HG03378 (cell line): ENCODE results near the gene SIRT5.

Source experiments
- ATAC-seq: cut with Tn5 transposase; IDR thresholded peaks from one replicate; pipeline ENCODE4 v1.9.1; 2021; ENCODE audit warnings: mild to moderate bottlenecking, moderate library complexity; ENCODE audit not compliant: unreplicated experiment

SIRT5 gene

DNA sequence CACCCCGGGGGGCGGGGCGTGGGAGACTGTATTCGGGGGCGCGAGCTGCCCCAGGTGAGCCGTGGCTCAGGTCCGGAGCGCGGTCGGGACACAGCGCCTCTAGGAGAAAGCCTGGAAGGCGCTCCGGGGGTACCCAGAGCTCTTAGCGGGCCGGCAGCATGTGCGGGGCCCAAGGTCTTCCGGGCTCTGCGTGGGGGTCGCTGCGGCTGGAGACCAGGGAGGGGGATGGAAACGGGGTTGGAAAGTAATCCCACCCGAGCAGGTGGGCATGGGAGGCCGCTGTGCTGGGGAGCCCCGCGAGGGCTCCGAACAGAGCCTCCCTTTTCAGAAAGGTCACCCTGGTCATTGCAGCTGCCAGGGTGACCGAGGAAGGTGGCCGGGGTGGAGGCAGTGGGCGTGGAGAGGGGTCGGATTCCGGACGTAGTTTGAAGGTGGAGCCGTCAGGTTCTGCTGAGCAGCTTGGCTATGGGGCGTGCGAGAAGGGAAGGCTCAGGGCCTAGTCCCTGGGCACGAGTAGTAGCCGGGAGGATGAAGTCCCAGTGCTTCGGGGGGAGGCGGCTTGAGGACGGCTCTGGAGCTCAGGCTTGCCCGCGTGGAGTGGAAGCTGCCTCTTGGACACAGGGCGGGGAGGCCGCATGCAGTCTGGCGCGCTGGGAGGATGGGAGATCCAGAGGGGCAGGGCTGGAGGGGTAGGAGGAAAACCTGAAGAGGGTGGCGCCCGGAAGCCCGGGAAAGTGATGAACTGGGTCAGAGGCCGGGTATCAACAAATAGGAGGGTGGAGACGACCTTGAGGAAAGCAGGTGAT is at the start of gene SIRT5:
Gene SIRT5, plus strand, starts transcription at position 31 of the 806 bp plus-strand sequence. CDS start 9,510 bp downstream, outside the sequence.
- peak; percentile 49 for ATAC-seq

DNA sequence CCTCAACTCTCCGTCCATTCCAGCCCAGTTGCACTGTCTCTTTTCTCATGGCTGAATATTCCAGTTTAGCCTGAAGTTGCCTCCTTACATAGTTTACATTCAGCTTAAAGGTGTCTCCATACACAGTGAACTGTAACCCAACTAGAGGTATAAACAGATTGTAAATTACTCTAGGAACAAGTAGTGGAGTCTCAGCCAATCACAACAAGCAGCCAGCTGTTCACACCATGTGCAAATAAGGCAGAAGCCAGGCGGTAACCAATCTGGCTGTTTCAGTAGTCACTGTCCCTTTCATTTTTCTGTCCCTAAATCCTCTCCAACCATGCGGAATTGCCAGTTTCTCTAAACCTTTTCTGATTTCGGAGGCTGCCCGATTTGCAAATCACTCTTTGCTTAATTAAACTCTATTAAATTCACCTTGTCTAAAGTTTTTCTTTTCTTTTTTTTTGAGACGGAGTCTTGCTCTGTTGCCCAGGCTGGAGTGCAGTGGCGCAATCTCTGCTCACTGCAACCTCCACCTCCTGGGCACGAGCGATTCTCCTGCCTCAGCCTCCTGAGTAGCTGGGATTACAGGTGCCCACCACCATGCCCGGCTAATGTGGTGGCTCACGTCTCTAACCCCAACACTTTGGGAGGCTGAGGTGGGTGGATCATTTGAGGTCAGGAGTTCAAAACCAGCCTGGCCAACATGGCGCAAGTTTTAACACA is 49.4 kb upstream of the SIRT5 start:
- no peak for ATAC-seq

DNA sequence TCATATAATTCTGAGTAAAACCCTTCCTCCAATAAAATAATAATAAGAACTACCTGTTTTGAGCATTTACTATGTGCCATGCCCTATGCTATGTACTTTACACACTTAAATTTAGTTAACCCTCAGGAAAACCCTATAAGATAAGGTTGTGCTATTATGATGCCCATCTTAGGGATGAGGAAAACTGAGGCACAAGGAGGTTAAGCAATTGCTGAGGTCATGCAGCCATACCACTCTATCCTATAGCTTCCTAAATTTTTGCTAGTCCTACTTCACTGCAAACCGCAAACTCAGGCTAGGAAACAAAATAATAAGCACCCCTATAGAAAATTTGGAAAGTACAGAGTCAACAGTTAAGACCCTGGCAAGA is 48.1 kb upstream of the SIRT5 start:
- no peak for ATAC-seq

DNA sequence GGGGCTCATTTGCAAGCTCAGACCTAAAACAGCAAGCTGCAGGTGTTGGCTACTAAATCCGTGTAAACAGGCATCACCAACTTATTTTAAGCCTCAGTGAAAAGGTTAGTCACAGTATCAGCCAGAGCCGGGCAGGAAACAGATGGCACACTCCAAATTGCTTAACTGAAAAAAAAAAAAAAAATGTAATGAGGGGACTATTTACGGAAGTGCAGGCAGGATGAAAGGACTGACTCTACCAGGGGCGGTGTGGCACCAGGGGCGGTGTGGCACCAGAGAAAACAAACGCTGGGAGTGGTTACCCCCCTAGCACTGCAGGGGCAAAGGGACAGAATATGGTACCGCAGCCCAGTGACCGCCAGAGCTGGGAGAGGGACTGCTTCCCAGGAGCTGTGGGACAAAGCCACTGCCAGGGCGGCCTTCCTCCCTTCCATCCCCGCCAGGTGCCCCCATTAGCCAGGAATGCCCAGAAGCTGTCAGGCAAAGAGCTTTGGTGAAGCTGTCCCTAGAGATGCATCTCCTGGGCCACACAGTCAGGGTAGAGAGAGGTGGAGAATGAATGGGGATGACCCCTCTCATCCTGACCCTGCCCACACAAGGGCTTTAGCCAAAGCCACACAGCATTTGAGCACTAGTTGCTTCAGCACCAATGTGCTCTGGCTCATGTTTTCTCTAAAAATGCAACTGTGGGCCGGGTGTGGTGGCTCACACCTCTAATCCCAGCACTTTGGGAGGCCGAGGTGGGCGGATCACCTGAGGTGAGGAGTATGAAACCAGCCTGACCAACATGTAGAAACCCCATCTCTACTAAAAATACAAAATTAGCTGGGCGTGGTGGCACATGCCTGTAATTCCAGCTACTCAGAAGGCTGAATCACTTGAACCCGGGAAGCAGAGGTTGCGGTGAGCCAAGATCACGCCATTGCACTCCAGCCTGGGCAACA is 47.4 kb upstream of the SIRT5 start:
- ATAC-seq: peak; percentile 61

DNA sequence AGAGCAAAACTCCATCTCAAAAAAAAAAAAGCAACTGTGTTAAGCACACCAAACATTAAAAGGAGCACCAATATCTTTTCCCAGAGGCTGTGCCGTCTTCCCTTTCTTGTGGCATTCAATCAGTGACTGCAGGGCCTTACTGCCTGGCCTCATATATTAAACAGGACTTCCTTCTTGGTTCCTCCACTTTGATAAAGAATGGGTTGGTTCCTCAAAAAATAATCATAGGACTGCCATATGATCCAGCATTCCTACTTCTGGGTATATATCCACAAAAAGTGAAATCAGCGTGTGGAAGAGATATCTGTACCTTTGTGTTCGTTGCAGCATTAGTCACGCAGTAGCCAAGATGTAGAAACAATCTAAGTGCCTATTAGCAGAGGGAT is 46.7 kb upstream of the SIRT5 start:
- no peak for ATAC-seq

DNA sequence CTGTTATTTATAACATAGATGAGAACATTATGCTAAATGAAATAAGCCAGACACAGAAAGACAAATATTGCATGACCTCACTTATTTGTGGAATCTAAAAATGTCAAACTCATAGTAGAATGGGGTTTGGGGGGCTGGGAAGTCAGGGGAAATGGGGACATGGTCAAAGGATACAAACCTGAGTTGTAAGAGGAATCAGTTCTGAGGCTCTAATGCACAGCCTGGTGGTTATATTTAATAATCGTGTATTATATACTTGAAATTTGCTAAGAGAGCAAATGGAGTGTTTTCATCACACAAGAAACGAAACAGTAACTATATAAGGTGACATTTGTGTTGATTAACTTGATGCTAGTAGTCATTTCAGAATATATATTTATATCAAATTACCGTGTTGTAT is 46.2 kb upstream of the SIRT5 start:
- ATAC-seq: no peak

DNA sequence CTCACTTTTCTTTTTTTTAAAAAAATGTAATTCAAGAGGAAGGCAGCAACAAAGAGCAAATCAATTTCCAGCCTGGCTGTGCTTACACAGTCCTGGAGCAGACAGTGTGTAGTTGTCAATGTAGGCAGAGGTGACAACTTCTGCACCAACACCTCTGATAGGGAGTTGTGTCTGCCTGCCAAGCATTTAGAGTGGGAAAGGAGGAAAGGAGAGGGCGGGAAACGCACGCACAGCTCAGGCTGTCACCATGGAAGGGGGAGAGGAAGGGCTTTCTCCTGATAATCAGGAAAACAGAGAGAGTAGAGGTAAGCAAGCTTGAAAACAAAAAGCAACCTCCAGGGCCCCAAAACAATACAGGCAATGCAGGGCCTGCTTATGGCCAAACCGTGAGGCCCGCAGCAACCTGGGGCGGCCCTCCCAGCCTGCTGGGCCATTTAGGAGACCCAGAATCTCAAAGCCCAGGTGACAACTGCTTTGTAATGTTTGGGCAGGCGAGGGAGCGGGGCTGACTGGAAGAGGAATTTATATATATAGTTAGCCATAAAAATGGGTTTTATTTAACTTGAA is 45.5 kb upstream of the SIRT5 start:
- ATAC-seq: no peak

GRCh38 chr6:13531956-13532355 is 42.4 kb upstream of the SIRT5 start:
- ATAC-seq: no peak

DNA sequence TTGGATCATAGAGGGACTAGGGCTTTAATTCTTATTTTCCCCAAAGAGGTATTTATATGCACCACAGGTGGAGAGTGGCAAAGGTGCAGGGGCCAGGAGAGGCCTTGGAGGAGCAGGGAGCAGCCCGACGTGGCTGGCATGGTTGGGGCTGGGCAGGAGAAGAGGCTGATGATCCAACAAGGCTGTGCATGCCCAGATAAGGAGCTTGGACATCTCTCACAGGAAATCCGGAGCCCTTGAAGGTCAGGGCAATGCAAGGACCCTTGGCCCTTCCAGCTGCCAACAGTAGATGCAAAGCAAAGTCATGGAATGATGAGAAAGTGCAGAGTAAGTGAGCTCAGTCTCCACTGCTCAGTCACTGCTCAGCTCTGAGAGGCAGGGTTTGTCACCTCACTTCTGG is 39.9 kb upstream of the SIRT5 start:
- no peak for ATAC-seq

DNA sequence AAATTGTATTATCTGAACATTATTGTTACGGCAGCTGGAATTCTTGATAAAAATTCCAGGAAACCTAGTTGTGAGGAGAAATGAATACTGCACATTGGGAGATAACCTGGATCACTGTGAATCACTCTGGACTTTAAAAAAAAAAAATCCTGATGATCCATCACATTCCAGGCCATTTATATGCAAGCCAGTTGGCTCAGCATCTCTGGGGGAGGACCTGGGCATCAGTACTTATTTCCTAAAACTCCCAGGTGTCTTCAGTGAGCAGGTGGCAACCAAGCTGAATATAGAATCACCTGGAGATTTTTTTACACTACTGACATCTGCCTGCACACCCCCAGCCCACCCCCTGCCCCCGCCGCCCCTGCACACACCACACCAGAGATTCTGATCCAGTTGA is 39.1 kb upstream of the SIRT5 start:
- ATAC-seq: no peak

DNA sequence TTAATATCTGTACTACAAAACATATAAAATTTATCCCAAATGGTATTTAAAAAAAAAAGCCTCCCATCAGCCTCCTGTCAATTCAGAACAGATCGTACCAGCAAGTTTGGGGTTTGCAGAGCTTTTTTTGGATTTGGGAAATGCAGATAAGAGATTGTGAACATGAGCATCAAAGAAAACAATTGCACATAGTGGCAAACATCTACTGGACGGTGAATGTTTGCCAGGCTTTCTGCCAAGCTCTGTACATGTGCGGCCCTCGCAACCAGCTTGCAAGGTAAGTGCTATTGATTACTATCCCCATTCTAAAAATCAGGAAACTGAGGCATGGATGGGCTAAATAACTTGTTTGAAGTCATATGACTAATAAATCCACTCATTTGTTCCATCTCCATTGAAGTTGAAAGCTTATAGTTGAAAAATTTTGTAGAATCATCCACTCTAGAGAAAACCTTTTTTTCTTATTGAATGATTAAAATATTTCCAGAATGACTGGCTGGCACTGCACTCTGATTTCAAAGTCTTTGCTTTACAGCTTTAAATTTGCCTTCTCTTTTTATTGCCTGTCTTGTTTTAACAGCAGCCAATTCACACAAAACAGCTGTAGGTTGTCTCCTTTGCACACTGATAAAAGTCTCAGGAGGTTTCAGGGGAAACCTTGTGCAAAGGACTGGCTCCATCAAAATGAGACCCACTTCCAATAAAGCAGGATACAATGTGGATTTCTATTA is 37.4 kb upstream of the SIRT5 start:
- no peak for ATAC-seq

DNA sequence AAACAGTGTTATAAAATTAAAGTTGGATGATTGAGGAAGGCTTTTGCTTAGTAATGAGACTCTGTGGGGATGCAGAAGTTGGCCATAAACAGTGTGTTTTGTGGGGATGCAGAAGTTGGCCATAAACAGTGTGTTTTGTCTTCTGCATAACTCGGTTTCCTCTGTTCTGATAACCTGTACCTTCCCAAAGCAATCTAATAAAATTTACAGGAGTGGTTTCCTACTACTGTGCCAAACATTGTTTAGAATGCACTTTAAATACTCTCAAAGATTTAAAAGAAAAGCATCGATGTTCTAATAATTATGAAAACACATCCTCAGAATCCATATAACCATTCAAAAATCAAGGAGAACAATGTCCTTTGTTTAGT is 36.9 kb upstream of the SIRT5 start:
- no peak for ATAC-seq

- ATAC-seq: no peak
These were observed 36.3 kb upstream of the SIRT5 start for GRCh38 chr6:13538084-13538483.

GRCh38 chr6:13538600-13538999 is 35.8 kb upstream of the SIRT5 start:
- no peak for ATAC-seq

DNA sequence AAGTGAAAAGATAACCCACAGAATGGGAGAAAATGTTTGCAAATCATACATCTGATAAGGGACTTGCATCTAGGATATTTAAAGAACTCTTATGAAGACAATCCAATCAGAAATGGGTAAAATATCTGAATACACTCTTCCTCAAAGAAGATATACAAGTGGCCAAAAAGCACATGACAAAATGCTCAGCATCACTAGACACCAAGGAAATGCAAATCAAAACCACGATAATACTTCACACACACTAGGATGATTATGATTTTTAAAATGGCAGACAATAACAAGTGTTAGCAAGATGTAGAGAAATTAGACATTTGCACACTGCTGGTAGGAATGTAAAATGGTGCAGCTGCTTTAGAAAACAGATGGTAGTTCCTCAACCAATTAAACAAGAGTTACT is 34.8 kb upstream of the SIRT5 start:
- ATAC-seq: no peak

- no peak for ATAC-seq
These were observed 32.9 kb upstream of the SIRT5 start for GRCh38 chr6:13541496-13541895.

GRCh38 chr6:13544454-13545186 is 29.8 kb upstream of the SIRT5 start:
- no peak for ATAC-seq

DNA sequence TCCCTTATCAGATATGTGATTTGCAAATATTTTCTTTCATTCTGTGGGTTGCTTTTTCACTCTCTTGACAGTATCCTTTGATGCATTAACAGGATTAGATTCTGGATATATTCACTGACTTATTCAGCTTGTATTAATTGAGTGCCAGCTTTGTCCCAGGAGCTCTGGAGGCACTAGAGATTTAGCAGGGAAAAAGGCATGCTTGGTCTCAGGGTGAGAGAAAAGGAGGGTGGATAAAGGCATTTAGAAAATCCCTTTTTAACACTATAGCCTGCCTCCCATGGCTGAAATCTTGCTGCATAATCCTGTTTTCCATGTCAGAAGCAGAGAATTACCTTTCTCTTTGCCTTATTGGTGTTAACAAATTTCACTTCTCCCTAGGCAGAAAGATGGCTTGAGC is 28.5 kb upstream of the SIRT5 start:
- ATAC-seq: no peak

- no peak for ATAC-seq
These were observed 25.7 kb upstream of the SIRT5 start for GRCh38 chr6:13548500-13549210.
